Activated gamma-delta T cell (primary cell): ENCODE results near the gene EML4.

Experiments used
- DNase-seq: peaks from one replicate; lab custom pipeline; 2025; lab: John Stamatoyannopoulos, UW

The EML4 gene

DNA sequence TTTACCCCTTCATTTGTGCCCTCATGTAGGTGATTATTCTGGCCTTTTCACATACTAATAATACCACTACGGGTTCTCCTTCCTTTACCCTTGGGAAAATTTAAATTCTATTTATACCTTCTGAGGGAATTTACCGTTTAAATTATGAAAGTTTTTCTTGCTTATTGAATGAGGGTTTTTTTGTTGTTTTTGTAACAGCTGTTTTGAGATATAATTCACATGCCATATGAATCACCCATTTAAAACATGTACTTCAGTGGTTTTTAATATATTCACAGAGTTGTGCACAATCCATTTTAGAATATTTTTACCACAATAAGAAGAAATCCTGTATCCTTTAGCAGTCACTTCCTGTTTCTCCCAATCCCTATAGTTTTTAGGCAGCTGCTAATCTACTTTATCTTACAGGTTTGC is 54.7 kb downstream of the EML4 start:
- DNase-seq, result no peak

DNA sequence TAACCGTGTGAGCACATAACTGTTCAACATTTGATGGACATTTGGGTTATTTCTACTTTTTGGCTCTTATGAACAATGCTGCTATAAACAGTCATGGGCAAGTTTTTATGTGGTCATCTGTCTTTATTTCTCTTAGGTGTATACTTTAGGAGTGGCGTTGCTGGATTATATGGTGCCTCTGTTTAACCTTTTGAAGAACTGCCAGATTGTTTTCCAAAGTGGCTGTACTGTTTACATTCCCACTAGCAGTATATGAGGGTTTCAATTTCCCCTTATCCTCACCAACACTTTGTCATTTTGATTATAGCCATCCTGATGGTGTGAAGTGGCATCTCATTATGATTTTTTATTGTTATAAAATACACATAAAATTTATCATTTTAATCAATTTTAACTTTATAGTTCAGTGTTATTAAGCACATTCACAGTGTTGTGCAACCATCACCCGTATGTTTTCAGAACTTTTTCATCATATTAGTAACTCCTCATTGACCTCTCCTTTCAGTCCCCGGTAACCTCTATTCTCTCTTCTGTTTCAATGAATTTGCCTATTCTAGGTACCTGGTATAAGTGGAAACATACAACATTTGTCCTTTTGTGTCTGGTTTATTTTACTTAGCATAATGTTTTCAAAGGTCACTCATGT is 55.4 kb downstream of the EML4 start:
- DNase-seq, result no peak

DNA sequence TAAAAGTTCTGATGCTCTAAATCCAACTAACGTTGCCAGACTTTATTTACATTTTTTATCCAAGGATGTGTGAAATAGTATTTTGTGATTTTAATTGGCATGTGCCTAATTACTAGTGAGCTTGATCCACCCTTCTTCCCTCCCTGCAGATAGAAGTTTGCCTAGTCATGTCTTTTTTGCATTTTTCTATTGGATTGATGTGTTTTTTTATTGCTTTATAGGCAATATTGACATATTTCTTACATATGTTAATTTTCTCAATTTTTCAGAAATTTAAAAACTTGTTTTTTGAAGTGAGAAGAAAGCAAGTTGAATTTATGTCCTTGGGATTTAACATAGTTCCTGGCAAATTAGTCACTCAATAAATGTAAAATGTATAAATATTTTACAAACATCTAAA is 56.4 kb downstream of the EML4 start:
- no peak for DNase-seq

- DNase-seq, result no peak
Measured at GRCh38 chr2:42227491-42227890, 58.3 kb downstream of the EML4 start.

- no peak for DNase-seq
Measured at GRCh38 chr2:42228101-42228500, 58.9 kb downstream of the EML4 start.

GRCh38 chr2:42229949-42230348 is 60.8 kb downstream of the EML4 start:
- DNase-seq, result no peak

- DNase-seq, result no peak
Measured at GRCh38 chr2:42230891-42231290, 61.7 kb downstream of the EML4 start.

DNA sequence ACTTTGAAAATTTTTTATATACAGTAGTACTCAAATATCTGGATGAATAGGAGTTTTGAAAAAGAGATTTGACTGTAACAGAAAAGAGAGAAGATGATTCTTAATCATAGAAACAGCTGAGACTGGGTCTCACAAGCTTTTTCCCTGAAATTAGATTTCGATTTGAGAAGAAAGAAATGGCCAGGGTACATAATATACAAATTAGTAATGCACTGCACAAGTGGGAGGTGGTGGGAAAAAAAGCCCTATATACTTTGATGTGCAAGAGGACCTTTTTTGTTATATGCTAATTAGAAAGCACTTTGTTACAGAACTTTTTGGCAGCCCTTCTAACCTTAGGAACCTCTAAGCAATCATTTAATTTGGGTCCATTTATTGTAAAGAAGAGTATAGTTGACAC is 62.9 kb downstream of the EML4 start:
- DNase-seq, result no peak

DNA sequence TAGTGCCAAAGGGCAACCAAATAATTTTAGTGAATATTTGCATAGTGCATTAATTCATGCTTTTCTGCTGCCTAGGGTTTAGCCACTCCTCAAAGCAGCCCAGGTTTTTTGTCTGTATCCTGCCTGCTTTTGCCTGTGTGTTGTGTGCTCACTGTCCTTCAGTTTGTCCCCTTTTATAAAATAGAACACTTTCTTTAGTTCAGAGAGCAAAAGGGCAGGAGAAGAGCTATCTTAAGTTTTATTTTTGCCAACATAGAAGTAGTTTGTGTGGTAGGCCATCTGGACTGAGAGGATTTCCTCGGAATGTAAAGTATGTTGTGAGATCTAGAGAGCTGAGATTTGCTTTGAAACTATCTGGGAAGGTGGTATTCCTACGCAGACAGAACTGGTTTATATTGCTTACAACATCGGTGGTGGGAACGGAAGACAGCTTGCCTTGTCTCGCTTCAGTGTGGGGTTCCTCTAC is 64.9 kb downstream of the EML4 start:
- no peak for DNase-seq

DNA sequence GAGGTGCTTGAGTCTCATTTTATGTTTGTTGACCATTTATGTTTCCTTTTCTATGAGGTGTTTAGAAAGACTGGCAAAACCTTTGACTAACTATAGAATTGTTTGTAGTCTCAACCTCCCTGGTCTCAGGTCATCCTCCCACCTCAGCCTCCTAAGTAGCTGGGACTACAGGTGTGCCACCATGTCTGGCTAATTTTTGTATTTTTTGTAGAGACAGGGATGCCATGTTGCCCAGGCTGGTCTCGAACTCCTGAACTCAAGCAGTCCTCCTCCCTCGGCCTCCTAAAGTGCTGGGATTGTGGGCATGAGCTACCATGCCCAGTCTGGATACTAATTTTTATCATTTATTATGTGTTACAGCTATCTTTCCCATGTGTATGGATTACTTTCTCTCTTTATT is 67.8 kb downstream of the EML4 start:
- no peak for DNase-seq

- no peak for DNase-seq
Measured at GRCh38 chr2:42238644-42239288, 69.6 kb downstream of the EML4 start.

GRCh38 chr2:42239289-42239661 is 70.1 kb downstream of the EML4 start:
- DNase-seq, result no peak

- no peak for DNase-seq
Measured at GRCh38 chr2:42239811-42240210, 70.7 kb downstream of the EML4 start.

DNA sequence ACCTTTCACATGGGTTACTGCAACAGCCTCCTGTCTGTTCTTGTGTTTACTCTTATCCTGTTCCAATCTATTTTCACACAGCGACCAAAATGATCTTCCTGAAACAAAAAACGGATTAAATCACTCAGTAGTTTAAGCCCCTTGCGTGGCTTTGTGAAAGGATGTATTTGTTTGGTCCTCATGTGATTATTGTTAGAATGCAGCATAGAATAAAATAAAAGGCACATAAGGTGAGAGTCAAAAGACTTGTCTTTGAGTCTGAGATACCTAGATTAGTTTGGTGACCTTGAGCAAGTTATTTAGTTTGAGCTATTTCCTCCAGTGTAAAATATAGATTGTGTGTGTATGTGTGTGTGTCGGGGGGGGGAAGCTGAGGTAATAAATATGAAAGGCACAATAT is 72.4 kb downstream of the EML4 start:
- DNase-seq, result no peak

- DNase-seq, result no peak
Measured at GRCh38 chr2:42243297-42243696, 74.1 kb downstream of the EML4 start.

GRCh38 chr2:42244520-42244919 is 75.4 kb downstream of the EML4 start:
- no peak for DNase-seq

DNA sequence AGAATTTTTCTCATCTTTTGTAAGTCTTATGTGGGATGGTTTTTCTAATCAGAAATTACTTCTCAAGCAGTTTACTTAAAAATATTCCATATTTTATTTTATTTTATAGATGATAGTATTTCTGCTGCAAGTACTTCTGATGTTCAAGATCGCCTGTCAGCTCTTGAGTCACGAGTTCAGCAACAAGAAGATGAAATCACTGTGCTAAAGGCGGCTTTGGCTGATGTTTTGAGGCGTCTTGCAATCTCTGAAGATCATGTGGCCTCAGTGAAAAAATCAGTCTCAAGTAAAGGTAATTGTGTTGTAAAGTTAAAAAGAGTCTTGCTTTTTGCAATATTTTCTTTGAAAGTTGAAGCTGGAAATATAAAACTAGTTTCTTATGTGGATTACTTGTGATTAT is 76.2 kb downstream of the EML4 start:
- no peak for DNase-seq

GRCh38 chr2:42246562-42246961 is 77.4 kb downstream of the EML4 start:
- DNase-seq, result no peak

- no peak for DNase-seq
Measured at GRCh38 chr2:42248846-42249245, 79.7 kb downstream of the EML4 start.

GRCh38 chr2:42249284-42249683 is 80.1 kb downstream of the EML4 start:
- no peak for DNase-seq

GRCh38 chr2:42249887-42250286 is 80.7 kb downstream of the EML4 start:
- no peak for DNase-seq

- no peak for DNase-seq
Measured at GRCh38 chr2:42250925-42251324, 81.8 kb downstream of the EML4 start.

DNA sequence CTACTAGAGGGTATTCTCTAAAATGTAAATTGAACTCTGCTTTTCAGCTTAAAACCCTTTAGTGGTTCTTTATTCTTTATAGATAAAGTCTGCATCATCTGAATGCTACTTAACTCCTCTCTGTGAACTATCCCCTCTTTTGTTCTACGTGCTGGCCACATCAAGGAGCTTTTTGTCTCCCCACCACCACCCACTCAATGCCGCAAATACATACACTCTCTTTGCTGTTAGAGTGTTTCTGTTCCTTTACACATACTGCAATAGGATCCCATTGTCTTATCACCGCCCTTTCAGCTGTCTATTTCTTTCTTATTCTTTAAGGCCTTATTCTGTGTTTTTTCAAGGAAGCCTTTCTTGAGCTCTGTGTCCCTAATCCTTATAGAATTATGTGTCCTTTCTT is 83.3 kb downstream of the EML4 start:
- no peak for DNase-seq
